OCI-LY3 (cell line): ENCODE measurements around the gene TTC24.
A peak's percentile ranks its signal among the peaks of the same experiment; 100 is the strongest.
"Not testable (repeated sequence)": the region's sequence is repeated elsewhere in the genome, so short reads cannot be mapped to it uniquely, and the experiment has no call there.

Source experiments
- H2AFZ ChIP-seq: fragments of 200-600, 300-600 bp; shearing (Covaris generic); 2 replicates; pipeline ENCODE4 v1.6.0; 2014; ENCODE audit warnings: antibody characterized with exemption, low read depth, low read length
- H3K27ac ChIP-seq: fragments of 200-600, 300-600 bp; sonication (generic); 2 replicates; pipeline ENCODE4 v1.5.1; 2014; ENCODE audit warnings: mild to moderate bottlenecking, low read length, moderate library complexity, mixed read lengths
- H3K27me3 ChIP-seq: fragments of 200-600, 300-600 bp; sonication (generic); 2 replicates; pipeline ENCODE4 v1.6.1; 2014; ENCODE audit warnings: low read depth, low read length, mixed read lengths
- H3K36me3 ChIP-seq: fragments of 200-600, 300-600 bp; sonication (generic); replicated peaks from 2 replicates; pipeline ENCODE3; 2014; ENCODE audit warnings: low read depth, low read length, mixed read lengths
- H3K4me1 ChIP-seq: fragments of 300-600, 200-600 bp; sonication (generic); 2 replicates; pipeline ENCODE4 v1.6.1; 2014; ENCODE audit warnings: low read length, mixed read lengths
- H3K4me2 ChIP-seq: fragments of 200-600, 300-600 bp; sonication (generic); 2 replicates; pipeline ENCODE4 v1.6.1; 2014; ENCODE audit warnings: low read length, mixed read lengths
- H3K4me3 ChIP-seq: fragments of 300-600, 200-600 bp; sonication (generic); 2 replicates; pipeline ENCODE4 v1.5.1; 2014; ENCODE audit warnings: antibody characterized with exemption, mild to moderate bottlenecking, low read length, moderate library complexity
- H3K79me2 ChIP-seq: fragments of 300-600, 200-600 bp; shearing (Covaris generic); 2 replicates; pipeline ENCODE4 v1.6.1; 2014; ENCODE audit warnings: mild to moderate bottlenecking, low read length, mixed read lengths
- H3K9ac ChIP-seq: fragments of 300-600, 200-600 bp; shearing (Covaris generic); 2 replicates; pipeline ENCODE4 v1.6.0; 2014; ENCODE audit warnings: mild to moderate bottlenecking, low read length, moderate library complexity
- H3K9me3 ChIP-seq: fragments of 200-600, 300-600 bp; shearing (Covaris generic); 2 replicates; pipeline ENCODE4 v1.6.1; 2014; ENCODE audit warnings: low read length, mixed read lengths; ENCODE audit not compliant: insufficient read depth
- H4K20me1 ChIP-seq: fragments of 200-600, 300-600 bp; sonication (generic); 2 replicates; pipeline ENCODE4 v1.6.1; 2016; ENCODE audit warnings: low read length, mixed read lengths; ENCODE audit not compliant: insufficient read depth
- CTCF ChIP-seq: fragments of 200-600, 300-600 bp; sonication (generic); IDR thresholded peaks from 2 replicates; pipeline ENCODE4 v1.5.1; 2014; ENCODE audit warnings: antibody characterized with exemption, low read length, low read depth
- EZH2phosphoT487 ChIP-seq: fragments of 200-600 bp; shearing (Covaris generic); IDR thresholded peaks from 2 replicates; pipeline ENCODE4 v1.6.1; 2018; ENCODE audit warnings: antibody characterized with exemption, mixed run types, low read depth

The TTC24 gene

GRCh38 chr1:156586892-156587477, 7.5 kb downstream of the TTC24 start:
- H3K9ac ChIP-seq: no peak overlapping the region
- no peak overlapping the region for H3K27ac ChIP-seq

GRCh38 chr1:156587927-156588326, 8.4 kb downstream of the TTC24 start:
- not testable (repeated sequence) for H3K4me2 ChIP-seq, H2AFZ ChIP-seq, H3K27ac ChIP-seq, H4K20me1 ChIP-seq, H3K4me3 ChIP-seq, H3K9me3 ChIP-seq, H3K9ac ChIP-seq, H3K27me3 ChIP-seq, H3K36me3 ChIP-seq
- Histone ChIP-seq H3K4me1 (peaks cover 22% of the 10 kb centered on the region), H3K79me2 (peaks cover 13% of the 10 kb centered on the region)

More at GRCh38 chr1:156586892-156587477, 7.5 kb downstream of the TTC24 start:
- H3K4me2 ChIP-seq: no peak overlapping the region
- H3K4me3 ChIP-seq: no peak overlapping the region
- no peak overlapping the region for H2AFZ ChIP-seq
- TF ChIP-seq CTCF (no peak), EZH2phosphoT487 (no peak)
- H4K20me1 ChIP-seq: no peaks in the 10 kb centered on the region
- no peaks in the 10 kb centered on the region for H3K9me3 ChIP-seq
- no peaks in the 10 kb centered on the region for H3K36me3 ChIP-seq
- no peaks in the 10 kb centered on the region for H3K27me3 ChIP-seq
- peaks cover 4% of the 10 kb centered on the region for H3K79me2 ChIP-seq
- H3K4me1 ChIP-seq: peaks cover 14% of the 10 kb centered on the region

- no peaks in the 10 kb centered on the region for H4K20me1 ChIP-seq
- H3K4me3 ChIP-seq: no peak overlapping the region
- H3K9me3 ChIP-seq: no peaks in the 10 kb centered on the region
- no peak overlapping the region for H3K9ac ChIP-seq
- no peak overlapping the region for H3K4me2 ChIP-seq
- TF ChIP-seq EZH2phosphoT487: no peak
- TF ChIP-seq CTCF: no peak
- peaks cover 20% of the 10 kb centered on the region for H3K36me3 ChIP-seq
- no peaks in the 10 kb centered on the region for H3K27me3 ChIP-seq
- peaks cover 19% of the 10 kb centered on the region for H3K4me1 ChIP-seq
- no peak overlapping the region for H3K27ac ChIP-seq
- peaks cover 18% of the 10 kb centered on the region for H3K79me2 ChIP-seq
- no peak overlapping the region for H2AFZ ChIP-seq
Measured at GRCh38 chr1:156589546-156589945, 10.0 kb downstream of the TTC24 start.

GRCh38 chr1:156590326-156591180, 11.0 kb downstream of the TTC24 start:
- Histone ChIP-seq H3K4me1 (peaks cover 17% of the 10 kb centered on the region), H3K4me2 (peak overlapping the region; percentile 88), H3K9ac (peak overlapping the region; percentile 80), H3K9me3 (no peaks in the 10 kb centered on the region), H2AFZ (peak overlapping the region; percentile 89), H3K4me3 (peak overlapping the region; percentile 80), H3K36me3 (peaks cover 29% of the 10 kb centered on the region), H3K27ac (peak overlapping the region; percentile 45), H3K27me3 (no peaks in the 10 kb centered on the region), H4K20me1 (no peaks in the 10 kb centered on the region), H3K79me2 (peaks cover 18% of the 10 kb centered on the region)
- TF ChIP-seq EZH2phosphoT487 (no peak), CTCF (no peak)
